ENCODE measurements around the gene XRN2.

The XRN2 gene

DNA sequence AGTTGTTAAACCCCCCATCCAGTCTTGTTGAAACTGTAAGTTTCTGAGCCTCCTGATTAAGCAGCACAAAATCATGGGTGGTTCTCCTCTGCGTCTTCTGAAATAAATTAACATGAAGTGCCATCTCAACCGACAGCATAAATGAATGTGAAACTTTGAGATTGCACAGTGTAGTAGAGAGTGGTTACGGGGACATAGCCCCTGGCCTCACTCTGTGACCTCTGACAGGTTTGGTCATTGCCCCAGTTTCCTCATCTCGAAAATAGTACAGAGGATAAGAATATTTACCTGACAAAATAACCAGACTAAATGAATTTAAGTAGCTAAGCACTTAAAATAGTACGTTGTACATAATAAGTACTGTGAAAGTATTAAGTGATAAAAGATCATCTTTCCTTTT, 75.1 kb downstream of the XRN2 start:
- Histone ChIP-seq H3K9me3 (ENCODE audit: insufficient read depth, low read length) (no peaks in the 10 kb centered on the region), H3K27ac (ENCODE audit: low read length) (no peak overlapping the region), H3K4me2 (ENCODE audit: low read length) (no peak overlapping the region), H3K27me3 (ENCODE audit: low read depth, low read length) (no peaks in the 10 kb centered on the region), H2AFZ (ENCODE audit: low read depth, low read length) (no peak overlapping the region), H3K4me3 (ENCODE audit: low read length) (no peak overlapping the region), H3K9ac (ENCODE audit: low read length) (no peak overlapping the region), H3K36me3 (replicated peaks; ENCODE audit: low read depth, low read length) (peaks cover 23% of the 10 kb centered on the region), H3K4me1 (ENCODE audit: low read length) (no peaks in the 10 kb centered on the region), H3K79me2 (ENCODE audit: low read length) (peaks cover 31% of the 10 kb centered on the region), H4K20me1 (ENCODE audit: insufficient read depth, low read length) (peaks cover 11% of the 10 kb centered on the region)
- TF ChIP-seq EZH2phosphoT487 (IDR thresholded peaks at IDR 0.05; ENCODE audit: low read depth) = no peak
- TF ChIP-seq, protein P1, sequence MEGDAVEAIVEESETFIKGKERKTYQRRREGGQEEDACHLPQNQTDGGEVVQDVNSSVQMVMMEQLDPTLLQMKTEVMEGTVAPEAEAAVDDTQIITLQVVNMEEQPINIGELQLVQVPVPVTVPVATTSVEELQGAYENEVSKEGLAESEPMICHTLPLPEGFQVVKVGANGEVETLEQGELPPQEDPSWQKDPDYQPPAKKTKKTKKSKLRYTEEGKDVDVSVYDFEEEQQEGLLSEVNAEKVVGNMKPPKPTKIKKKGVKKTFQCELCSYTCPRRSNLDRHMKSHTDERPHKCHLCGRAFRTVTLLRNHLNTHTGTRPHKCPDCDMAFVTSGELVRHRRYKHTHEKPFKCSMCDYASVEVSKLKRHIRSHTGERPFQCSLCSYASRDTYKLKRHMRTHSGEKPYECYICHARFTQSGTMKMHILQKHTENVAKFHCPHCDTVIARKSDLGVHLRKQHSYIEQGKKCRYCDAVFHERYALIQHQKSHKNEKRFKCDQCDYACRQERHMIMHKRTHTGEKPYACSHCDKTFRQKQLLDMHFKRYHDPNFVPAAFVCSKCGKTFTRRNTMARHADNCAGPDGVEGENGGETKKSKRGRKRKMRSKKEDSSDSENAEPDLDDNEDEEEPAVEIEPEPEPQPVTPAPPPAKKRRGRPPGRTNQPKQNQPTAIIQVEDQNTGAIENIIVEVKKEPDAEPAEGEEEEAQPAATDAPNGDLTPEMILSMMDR (IDR thresholded peaks at IDR 0.05; ENCODE audit: low read depth, low read length) = no peak

DNA sequence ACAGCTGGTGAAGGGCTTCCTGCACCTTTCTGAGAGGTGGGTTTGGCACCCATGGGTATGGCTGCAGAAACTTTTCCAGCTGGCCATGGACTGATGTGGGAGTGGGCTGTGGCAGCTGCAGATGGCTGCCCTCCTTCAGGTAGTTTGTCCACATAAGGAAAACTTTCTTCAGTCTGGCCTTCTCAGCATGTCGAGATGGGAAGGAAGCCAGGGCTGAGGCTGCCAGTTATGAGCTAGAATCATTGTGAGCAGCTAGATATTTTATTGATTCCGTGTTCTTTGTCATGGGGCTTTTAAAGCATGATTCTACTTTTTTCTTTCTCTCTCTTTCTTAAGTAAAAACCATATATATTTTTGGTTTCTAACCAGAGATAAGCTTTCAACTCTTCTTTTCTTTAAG, 77.6 kb downstream of the XRN2 start:
- peaks cover 8% of the 10 kb centered on the region; the same call in 1 of the 2 replicates for H4K20me1 ChIP-seq (ENCODE audit: insufficient read depth, low read length)
- H3K79me2 ChIP-seq (ENCODE audit: low read length) = peaks cover 16% of the 10 kb centered on the region; the same call in 1 of the 2 replicates
- H3K36me3 ChIP-seq (replicated peaks; ENCODE audit: low read depth, low read length) = peaks cover 29% of the 10 kb centered on the region

DNA sequence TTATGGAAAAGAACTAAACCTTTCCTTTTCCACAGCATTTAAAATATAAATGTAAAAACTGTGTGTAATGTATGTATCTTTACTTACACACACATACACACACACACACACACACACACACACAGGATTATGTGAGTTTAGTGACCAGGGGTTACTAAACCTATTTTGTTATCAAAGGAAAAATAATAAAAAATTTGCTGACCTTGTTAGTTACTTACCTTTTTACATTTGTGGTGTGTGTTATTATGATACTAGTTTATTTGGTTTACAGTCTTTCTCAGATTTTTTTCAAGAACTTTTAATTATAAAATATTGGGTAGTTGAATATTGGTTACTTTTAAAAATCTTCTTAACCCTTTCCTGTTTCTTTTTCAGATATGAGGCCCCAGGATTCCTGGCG, 78.5 kb downstream of the XRN2 start:
- TF ChIP-seq EZH2phosphoT487 (IDR thresholded peaks at IDR 0.05; ENCODE audit: low read depth) = no peak
- TF ChIP-seq, protein P1 (IDR thresholded peaks at IDR 0.05; ENCODE audit: low read depth, low read length) = no peak
- H3K4me2 ChIP-seq (ENCODE audit: low read length) = no peak overlapping the region
- peaks cover 34% of the 10 kb centered on the region for H3K36me3 ChIP-seq (replicated peaks; ENCODE audit: low read depth, low read length)
- no peaks in the 10 kb centered on the region for H3K27me3 ChIP-seq (ENCODE audit: low read depth, low read length)
- H3K27ac ChIP-seq (ENCODE audit: low read length) = no peak overlapping the region
- peaks cover 11% of the 10 kb centered on the region for H3K4me1 ChIP-seq (ENCODE audit: low read length)
- H3K9ac ChIP-seq (ENCODE audit: low read length) = no peak overlapping the region
- no peaks in the 10 kb centered on the region for H3K9me3 ChIP-seq (ENCODE audit: insufficient read depth, low read length)
- H4K20me1 ChIP-seq (ENCODE audit: insufficient read depth, low read length) = peaks cover 8% of the 10 kb centered on the region; the same call in 1 of the 2 replicates
- H2AFZ ChIP-seq (ENCODE audit: low read depth, low read length) = no peak overlapping the region
- H3K79me2 ChIP-seq (ENCODE audit: low read length) = peaks cover 12% of the 10 kb centered on the region; the same call in 1 of the 2 replicates
- H3K4me3 ChIP-seq (ENCODE audit: low read length) = no peak overlapping the region

More for the DNA sequence above, 77.6 kb downstream of the XRN2 start:
- no peak overlapping the region for H2AFZ ChIP-seq (ENCODE audit: low read depth, low read length)
- no peak overlapping the region for H3K27ac ChIP-seq (ENCODE audit: low read length)
- H3K4me2 ChIP-seq (ENCODE audit: low read length) = no peak overlapping the region
- H3K4me3 ChIP-seq (ENCODE audit: low read length) = no peak overlapping the region
- no peaks in the 10 kb centered on the region for H3K9me3 ChIP-seq (ENCODE audit: insufficient read depth, low read length)
- peaks cover 11% of the 10 kb centered on the region for H3K4me1 ChIP-seq (ENCODE audit: low read length)
- H3K27me3 ChIP-seq (ENCODE audit: low read depth, low read length) = no peaks in the 10 kb centered on the region
- TF ChIP-seq, protein P1 (IDR thresholded peaks at IDR 0.05; ENCODE audit: low read depth, low read length) = no peak
- TF ChIP-seq EZH2phosphoT487 (IDR thresholded peaks at IDR 0.05; ENCODE audit: low read depth) = no peak
- H3K9ac ChIP-seq (ENCODE audit: low read length) = no peak overlapping the region

DNA sequence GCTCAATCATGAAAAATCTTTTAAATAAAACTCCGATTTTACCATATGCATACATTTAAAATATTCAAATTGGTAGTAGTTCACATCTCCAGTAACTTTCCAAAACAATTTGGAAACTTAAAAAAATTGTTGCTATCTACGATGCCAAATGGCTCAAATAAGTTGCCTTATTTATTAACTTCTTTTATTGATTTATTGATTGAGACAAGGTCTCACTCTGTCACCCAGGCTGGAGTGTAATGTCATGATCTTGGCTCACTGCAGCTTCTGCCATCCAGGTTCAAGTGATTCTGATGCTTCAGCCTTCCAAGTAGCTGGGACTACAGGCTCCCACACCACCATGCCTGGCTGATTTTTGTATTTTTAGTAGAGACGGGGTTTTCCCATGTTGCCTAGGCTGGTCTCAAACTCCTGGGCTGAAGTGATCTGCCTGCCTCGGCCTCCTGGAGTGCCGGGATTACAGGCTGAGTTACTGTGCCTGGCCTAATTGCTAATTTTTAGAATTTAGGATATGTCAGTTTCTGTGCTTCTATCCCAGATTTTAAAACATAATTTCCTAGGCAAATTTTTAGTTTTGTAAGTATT, 81.3 kb downstream of the XRN2 start:
- Histone ChIP-seq H3K4me3 (ENCODE audit: low read length) (no peak overlapping the region), H3K27ac (ENCODE audit: low read length) (no peak overlapping the region), H4K20me1 (ENCODE audit: insufficient read depth, low read length) (0 out of 2 replicates have a peak, but pooled peaks cover 5% of the 10 kb centered on the region), H3K36me3 (replicated peaks; ENCODE audit: low read depth, low read length) (peaks cover 46% of the 10 kb centered on the region), H3K79me2 (ENCODE audit: low read length) (no peaks in the 10 kb centered on the region), H2AFZ (ENCODE audit: low read depth, low read length) (no peak overlapping the region), H3K27me3 (ENCODE audit: low read depth, low read length) (no peaks in the 10 kb centered on the region), H3K4me1 (ENCODE audit: low read length) (peaks cover 11% of the 10 kb centered on the region), H3K4me2 (ENCODE audit: low read length) (peak overlapping the region; percentile 5; the same call in 1 of the 2 replicates), H3K9ac (ENCODE audit: low read length) (no peak overlapping the region), H3K9me3 (ENCODE audit: insufficient read depth, low read length) (no peaks in the 10 kb centered on the region)
- TF ChIP-seq, protein P1 (IDR thresholded peaks at IDR 0.05; ENCODE audit: low read depth, low read length) = no peak
- TF ChIP-seq EZH2phosphoT487 (IDR thresholded peaks at IDR 0.05; ENCODE audit: low read depth) = no peak

All from OCI-LY3 (cell line).